ENCODE results near the gene ZNF516. TPM values are rescaled to one million over a fixed set of nuclear protein-coding genes. Genes with fewer than 3 reads are reported as not detected.

Gene ZNF516
- total RNA-seq, 1 experiment from 2014 or later, result 8.1 TPM

- DNase-seq (ENCODE audit: low spot score), result no peak
Measured at GRCh38 chr18:76364282-76365259, 130.5 kb downstream of the ZNF516 start.

GRCh38 chr18:76363436-76364120 is 131.5 kb downstream of the ZNF516 start:
- no peak for DNase-seq (ENCODE audit: low spot score)

GRCh38 chr18:76362676-76363075 is 132.4 kb downstream of the ZNF516 start:
- no peak for DNase-seq (ENCODE audit: low spot score)

- no peak for DNase-seq (ENCODE audit: low spot score)
Measured at GRCh38 chr18:76361219-76361618, 133.8 kb downstream of the ZNF516 start.

- DNase-seq (ENCODE audit: low spot score), result no peak
Measured at GRCh38 chr18:76359909-76360308, 135.1 kb downstream of the ZNF516 start.

- DNase-seq (ENCODE audit: low spot score), result no peak
Measured at GRCh38 chr18:76358774-76359173, 136.3 kb downstream of the ZNF516 start.

GRCh38 chr18:76357585-76358260 is 137.3 kb downstream of the ZNF516 start:
- no peak for DNase-seq (ENCODE audit: low spot score)

- no peak for DNase-seq (ENCODE audit: low spot score)
Measured at GRCh38 chr18:76357174-76357573, 137.9 kb downstream of the ZNF516 start.

- DNase-seq (ENCODE audit: low spot score), result no peak
Measured at GRCh38 chr18:76356666-76357065, 138.4 kb downstream of the ZNF516 start.

- DNase-seq (ENCODE audit: low spot score), result no peak
Measured at GRCh38 chr18:76354348-76354747, 140.7 kb downstream of the ZNF516 start.

- no peak for DNase-seq (ENCODE audit: low spot score)
Measured at GRCh38 chr18:76353500-76353899, 141.5 kb downstream of the ZNF516 start.

- no peak for DNase-seq (ENCODE audit: low spot score)
Measured at GRCh38 chr18:76353046-76353445, 142.0 kb downstream of the ZNF516 start.

GRCh38 chr18:76351961-76352581 is 143.0 kb downstream of the ZNF516 start:
- DNase-seq (ENCODE audit: low spot score), result peak; percentile 6

GRCh38 chr18:76350134-76351025 is 144.7 kb downstream of the ZNF516 start:
- DNase-seq (ENCODE audit: low spot score), result no peak

GRCh38 chr18:76349067-76349715 is 145.9 kb downstream of the ZNF516 start:
- peak; percentile 45 for DNase-seq (ENCODE audit: low spot score)

GRCh38 chr18:76348267-76349066 is 146.6 kb downstream of the ZNF516 start:
- DNase-seq (ENCODE audit: low spot score), result no peak

- no peak for DNase-seq (ENCODE audit: low spot score)
Measured at GRCh38 chr18:76347341-76347740, 147.7 kb downstream of the ZNF516 start.

GRCh38 chr18:76346490-76347130 is 148.4 kb downstream of the ZNF516 start:
- no peak for DNase-seq (ENCODE audit: low spot score)

- no peak for DNase-seq (ENCODE audit: low spot score)
Measured at GRCh38 chr18:76345901-76346300, 149.1 kb downstream of the ZNF516 start.

Measured in HT-29 (cell line).